ENCODE measurements around the gene ZFP36.

- TF ChIP-seq CTCF (IDR thresholded peaks at IDR 0.05) (no peak), POLR2A (IDR thresholded peaks at IDR 0.05) (no peak)
These were observed 688 bp downstream of the ZFP36 start for GRCh38 chr19:39407410-39407659.

Measured in suprapubic skin (tissue), 3 donors.